ENCODE results near the gene LMAN2.

DNA sequence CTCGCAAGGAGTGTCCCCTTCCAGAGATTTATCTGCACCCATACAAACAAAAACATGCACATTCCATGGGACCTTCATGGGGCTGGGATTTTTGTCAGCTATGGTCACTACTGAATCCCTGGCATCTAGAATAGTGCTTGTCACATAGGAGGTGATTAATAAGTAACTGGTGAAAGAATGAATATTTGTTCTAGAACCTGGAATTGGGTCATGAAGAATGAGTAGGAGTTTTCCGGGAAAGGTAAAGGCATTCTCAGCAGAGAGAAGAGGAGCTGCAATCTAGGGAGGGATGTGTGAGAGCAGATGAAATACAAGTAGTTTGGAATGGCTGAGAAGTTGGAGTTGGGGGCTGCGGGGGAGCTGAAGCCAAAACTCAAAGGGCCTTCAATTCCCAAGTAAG, 2.8 kb upstream of the LMAN2 start:
- TF ChIP-seq CTCF (conservative IDR thresholded peaks at IDR 0.05; ENCODE audit: low read length) = no peak
- TF ChIP-seq EZH2phosphoT487 (IDR thresholded peaks at IDR 0.05; ENCODE audit: borderline replicate concordance, low read depth, low read length) = no peak

Data from OCI-LY7 (cell line).